ENCODE data around the gene DCAF10. TPM values are rescaled to one million over a fixed set of nuclear protein-coding genes. Genes with fewer than 3 reads are reported as not detected.

Gene DCAF10
- total RNA-seq, 2 experiments from 2014 or later: 12.8 to 20.8 TPM

- no peak for DNase-seq (ENCODE audit: low spot score)
- Histone ChIP-seq H3K4me1 (ENCODE audit: insufficient read depth, low read length, poor library complexity, severe bottlenecking) (peaks cover 9% of the 10 kb centered on the region), H3K36me3 (ENCODE audit: insufficient read depth, low read length) (no peaks in the 10 kb centered on the region), H3K9me3 (ENCODE audit: low read length) (no peaks in the 10 kb centered on the region), H3K4me2 (ENCODE audit: low read length) (no peak overlapping the region), H2AFZ (ENCODE audit: low read length) (no peak overlapping the region), H3K4me3 (ENCODE audit: low read depth, low read length, poor library complexity, severe bottlenecking) (no peak overlapping the region), H3K27ac (ENCODE audit: low read depth, low read length, poor library complexity, severe bottlenecking) (no peak overlapping the region), H3K9me2 (ENCODE audit: insufficient read depth, low read length) (no peaks in the 10 kb centered on the region), H4K20me1 (ENCODE audit: insufficient read depth, low read length) (no peaks in the 10 kb centered on the region), H3K79me2 (ENCODE audit: insufficient read depth, low read depth, low read length) (no peaks in the 10 kb centered on the region)
- BruUV-seq (replicated peaks): no TSS peak
- ChIA-PET POLR2A (no interaction called here), CTCF (ENCODE audit: unreplicated experiment) (no interaction called here)
- TF ChIP-seq EZH2phosphoT487 (IDR thresholded peaks at IDR 0.05; ENCODE audit: borderline replicate concordance, low read depth, low read length) (no peak), CTCF (conservative IDR thresholded peaks at IDR 0.05; ENCODE audit: low read length) (no peak)
- intact Hi-C loops (cut with micrococcal nuclease; ENCODE audit: unreplicated experiment): loop anchor here (10.0 kb wide), 1 partner anchor 348 kb away; no protein-coding TSS in a partner anchor
Measured at GRCh38 chr9:37916471-37917312, 116.1 kb downstream of the DCAF10 start.

Other genes with a start within 250 kb of the DCAF10 start
- 9.4 and 16.1 TPM in 2 replicates for gene FBXO10, start 224.4 kb upstream of the DCAF10 start, total RNA-seq (2014; rRNA removed; shearing (Covaris generic))
- 13.0 and 13.2 TPM in 2 replicates for gene FBXO10, start 224.4 kb upstream of the DCAF10 start, total RNA-seq (2022)
- 215 and 231 TPM in 2 replicates for gene TOMM5, start 208.2 kb upstream of the DCAF10 start, total RNA-seq (2014; rRNA removed; shearing (Covaris generic))
- gene TOMM5, start 208.2 kb upstream of the DCAF10 start, total RNA-seq (2022): 124 and 132 TPM in 2 replicates
- not detected in 2 replicates for gene FRMPD1, start 149.8 kb upstream of the DCAF10 start, total RNA-seq (2014; rRNA removed; shearing (Covaris generic))
- gene FRMPD1, start 149.8 kb upstream of the DCAF10 start, total RNA-seq (2022): not detected in 2 replicates
- gene TRMT10B, start 47.0 kb upstream of the DCAF10 start, total RNA-seq (2014; rRNA removed; shearing (Covaris generic)): not detected in 2 replicates
- 2.8 and 3.0 TPM in 2 replicates for gene TRMT10B, start 47.0 kb upstream of the DCAF10 start, total RNA-seq (2022)
- 82.6 and 111 TPM in 2 replicates for gene EXOSC3, start 15.7 kb upstream of the DCAF10 start, total RNA-seq (2014; rRNA removed; shearing (Covaris generic))
- gene EXOSC3, start 15.7 kb upstream of the DCAF10 start, total RNA-seq (2022): 91.8 and 103 TPM in 2 replicates
- gene SLC25A51, start 103.3 kb downstream of the DCAF10 start, total RNA-seq (2014; rRNA removed; shearing (Covaris generic)): 20.1 and 31.8 TPM in 2 replicates
- gene SLC25A51, start 103.3 kb downstream of the DCAF10 start, total RNA-seq (2022): 32.4 and 34.3 TPM in 2 replicates

All from OCI-LY7 (cell line).